GM12878 (cell line): Measurements from ENCODE around the gene MT1HL1. TPM values are rescaled to one million over a fixed set of nuclear protein-coding genes. Genes with fewer than 3 reads are reported as not detected.
"Not testable (repeated sequence)": the region's sequence is repeated elsewhere in the genome, so short reads cannot be mapped to it uniquely, and the experiment has no call there.

Source experiments
- ATAC-seq: fragments of 200-7000 bp; cut with Tn5 transposase; 3 replicates; pipeline ENCODE4 v1.9.1; 2020; ENCODE audit warnings: mild to moderate bottlenecking, moderate library complexity
- BruUV-seq: library from RNA; stranded (reverse); fragments of 400-500 nt; replicated peaks from 2 replicates; lab custom pipeline; 2021; lab: Mats Ljungman, UMichigan
- CTCF ChIA-PET: fragments of 300-600 bp; sonication (Branson Sonifier 250); formaldehyde crosslinking; extraction: SDS; loops from one replicate; lab custom pipeline; 2021; ENCODE audit warnings: inconsistent platforms; lab: Yijun Ruan, JAX
- POLR2A ChIA-PET: fragments of 350-600 bp; formaldehyde crosslinking; extraction: SDS; loops from one replicate; lab custom pipeline; 2021; ENCODE audit warnings: inconsistent platforms; lab: Charles Lee
- RAD21 ChIA-PET: fragments of 300-600 bp; sonication (Branson Sonifier 250); formaldehyde crosslinking; loops from one replicate; lab custom pipeline; 2023; ENCODE audit warnings: antibody characterized with exemption; ENCODE audit not compliant: unreplicated experiment; lab: Charles Lee
- SMC1A ChIA-PET: fragments of 300-600 bp; sonication (Branson Sonifier 250); formaldehyde crosslinking; loops from one replicate; lab custom pipeline; 2023; ENCODE audit not compliant: unreplicated experiment, uncharacterized antibody; lab: Charles Lee
- DNase-seq: peaks from one replicate; pipeline ENCODE4 v3.0.0-alpha.2; 2011; ENCODE audit warnings: low read depth, low spot score
- FAIRE-seq: peaks from 3 replicates; lab custom pipeline; 2011; peaks lifted over from hg19 to GRCh38; lab: Jason Lieb, UNC
- H2AFZ ChIP-seq: 2 replicates; pipeline ENCODE4 v1.6.0; 2011; ENCODE audit warnings: low read depth, low read length, control low read depth; ENCODE audit not compliant: control insufficient read depth
- H3K27ac ChIP-seq: 2 replicates; pipeline ENCODE4 v1.5.1; 2011; ENCODE audit warnings: control low read depth; ENCODE audit not compliant: control insufficient read depth, insufficient read depth
- H3K27me3 ChIP-seq, 2 experiments: replicated peaks in 1 of 2; 2 replicates each; pipeline versions ENCODE4 v1.6.0 to v1.6.1; 2011; ENCODE audit warnings: low read length in 1 of 2; ENCODE audit not compliant: control insufficient read depth in 2 of 2, insufficient read depth in 2 of 2
- H3K36me3 ChIP-seq, 2 experiments: 2 replicates each; pipeline ENCODE4 v1.5.1; 2011; ENCODE audit warnings: low read length in 1 of 2; ENCODE audit not compliant: control insufficient read depth in 2 of 2, insufficient read depth in 2 of 2
- H3K4me1 ChIP-seq: 2 replicates; pipeline ENCODE4 v1.6.1; 2011; ENCODE audit warnings: mild to moderate bottlenecking, low read length, moderate library complexity, mixed read lengths; ENCODE audit not compliant: control insufficient read depth, insufficient read depth
- H3K4me2 ChIP-seq: 2 replicates; pipeline ENCODE4 v1.6.0; 2011; ENCODE audit warnings: control low read depth; ENCODE audit not compliant: control insufficient read depth, insufficient read depth
- H3K4me3 ChIP-seq: fragments of 200-600 bp; sonication (generic); 2 replicates; pipeline ENCODE4 v1.5.1; 2016
- H3K79me2 ChIP-seq: 2 replicates; pipeline ENCODE4 v1.6.0; 2011; ENCODE audit warnings: low read length; ENCODE audit not compliant: control insufficient read depth, insufficient read depth
- H3K9ac ChIP-seq: 2 replicates; pipeline ENCODE4 v1.8.0; 2011; ENCODE audit warnings: low read length, control low read depth, mixed read lengths; ENCODE audit not compliant: control insufficient read depth, insufficient read depth
- H3K9me3 ChIP-seq: replicated peaks from 3 replicates; pipeline ENCODE4 v1.5.1; 2011; ENCODE audit warnings: mild to moderate bottlenecking, low read length; ENCODE audit not compliant: control insufficient read depth, insufficient read depth
- H4K20me1 ChIP-seq: 2 replicates; pipeline ENCODE4 v1.6.0; 2011; ENCODE audit not compliant: control insufficient read depth, insufficient read depth
- CHD1 ChIP-seq: IDR thresholded peaks from 2 replicates; pipeline ENCODE4 v1.6.1; 2012; ENCODE audit warnings: low read depth, low read length, improper control_type of control experiment
- TCF12 ChIP-seq: IDR thresholded peaks from 2 replicates; pipeline ENCODE4 v1.6.1; 2011; ENCODE audit warnings: low read depth, mild to moderate bottlenecking, low read length
- WGBS: methylation state at CpG from one replicate; pipeline ENCODE4 v1.1.6; 2016; ENCODE audit warnings: low lambda C conversion rate; ENCODE audit not compliant: insufficient replicate concordance, insufficient coverage; ENCODE audit errors: missing lambda C conversion rate; 5-methylcytosine and 5-hydroxymethylcytosine counted together
- in situ Hi-C: fragments of 300-500 bp; cut with MboI; formaldehyde crosslinking; loops from 9 replicates; pipeline ENCODE4 v1.14.3; 2018; ENCODE audit warnings: mixed read lengths
- intact Hi-C: fragments of 100-400 bp; cut with micrococcal nuclease; formaldehyde crosslinking; loops from one replicate; pipeline ENCODE4 v1.14.2; 2022; ENCODE audit not compliant: unreplicated experiment
- polyA plus RNA-seq, 11 experiments: library from polyadenylated mRNA; depleted of rRNA in 4 of 11; unstranded in 6 of 11; stranded (reverse) in 5 of 11; fragments of >200 nt; fragmentation: Nextera tagmentation in 4 of 11; fragmentation: Illumina TruSeq in 1 of 11; extraction: Ambion mirVana in 4 of 11; extraction: Trizol in 1 of 11; gene quantifications; 1 replicate in 1 of 11; 2 replicates in 10 of 11; pipeline versions ENCODE4 v1.2.1 to v1.2.3, GENCODE V29; 2011 to 2016; ENCODE audit warnings: inconsistent platforms in 2 of 11, missing spikeins in 2 of 11, low read depth in 1 of 11
- total RNA-seq, 4 experiments: library from RNA; depleted of rRNA in 3 of 4; stranded (reverse); fragments of >200 nt in 3 of 4; fragmentation: Illumina TruSeq in 1 of 4; extraction: Trizol in 1 of 4; gene quantifications; 2 replicates each; pipeline versions ENCODE4 v1.2.1 to v1.2.3, GENCODE V29; 2013 to 2021

The MT1HL1 gene
- total and polyA plus RNA-seq, 10 of the 15 experiments (the other 5 are each of a cell fraction or from before 2014, with no cell fraction given), result not detected

DNA sequence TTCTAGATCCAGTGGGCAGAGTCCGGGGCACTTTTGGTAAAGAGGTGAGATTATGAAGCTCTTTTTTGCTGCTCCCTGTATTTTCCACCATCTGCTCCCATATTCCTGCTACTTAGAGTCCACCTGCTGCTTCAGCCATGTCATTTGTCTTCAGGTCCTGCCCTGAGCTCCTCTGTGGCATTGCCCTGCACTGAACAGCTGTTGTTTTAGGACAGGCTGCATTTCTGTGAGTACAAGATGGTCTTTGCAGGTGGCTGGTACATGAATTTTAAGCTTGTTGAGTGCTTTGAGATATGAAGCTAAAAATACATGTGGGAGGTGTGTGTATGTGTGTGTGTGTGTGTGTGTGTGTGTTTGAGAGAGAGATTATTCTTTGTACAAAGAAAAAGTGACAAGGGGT is 21.9 kb downstream of the MT1HL1 start:
- ChIA-PET RAD21 (no interaction called here), SMC1A (no interaction called here), CTCF (no interaction called here), POLR2A (interaction anchor here (0.6 kb wide), 1 partner anchor 13 kb away, joined by 3 read pairs; no protein-coding TSS in a partner anchor)
- in situ Hi-C loops (no loop called here), intact Hi-C loops (no loop called here)
- TF ChIP-seq TCF12 (no peak), CHD1 (no peak)
- Histone ChIP-seq H3K36me3 (no peaks in the 10 kb centered on the region), H4K20me1 (no peaks in the 10 kb centered on the region), H3K4me1 (no peaks in the 10 kb centered on the region), H3K4me2 (no peak overlapping the region), H3K79me2 (no peaks in the 10 kb centered on the region), H2AFZ (no peak overlapping the region), H3K27ac (no peak overlapping the region), H3K27me3 (no peaks in the 10 kb centered on the region), H3K9ac (no peak overlapping the region), H3K4me3 (no peak overlapping the region), H3K9me3 (no peaks in the 10 kb centered on the region)
- DNase-seq (no peak), FAIRE-seq (no peak), ATAC-seq (no peak)
- no TSS peak for BruUV-seq
- WGBS, result 27% methylated on average over 1 of the region's 1 CpG

DNA sequence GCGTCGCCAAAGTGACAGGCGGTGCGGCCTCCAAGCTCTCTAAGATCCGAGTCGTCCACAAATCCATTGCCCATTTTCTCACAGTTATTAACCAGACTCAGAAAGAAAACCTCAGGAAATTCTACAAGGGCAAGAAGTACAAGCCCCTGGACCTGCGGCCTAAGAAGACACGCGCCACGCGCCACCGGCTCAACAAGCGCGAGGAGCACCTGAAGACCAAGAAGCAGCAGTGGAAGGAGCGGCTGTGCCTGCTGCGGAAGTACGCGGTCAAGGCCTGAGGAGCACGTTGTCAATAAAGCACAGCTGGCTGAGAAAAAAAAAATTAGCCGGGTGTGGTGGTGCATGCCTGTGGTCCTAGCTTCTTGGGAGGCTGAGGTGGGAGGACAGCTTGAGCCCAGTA is 22.8 kb downstream of the MT1HL1 start:
- H3K4me3 ChIP-seq, DNase-seq, H3K9ac ChIP-seq, FAIRE-seq, H3K27me3 ChIP-seq, intact Hi-C loops, in situ Hi-C loops, H3K27ac ChIP-seq, H3K4me1 ChIP-seq, H3K36me3 ChIP-seq, SMC1A ChIA-PET, POLR2A ChIA-PET, CTCF ChIA-PET, H3K4me2 ChIP-seq, H3K9me3 ChIP-seq, RAD21 ChIA-PET, H2AFZ ChIP-seq, H4K20me1 ChIP-seq, BruUV-seq, ATAC-seq, H3K79me2 ChIP-seq: not testable (repeated sequence)
- WGBS, result 70% methylated on average over 20 of the region's 20 CpGs
